GM12891 (cell line): ENCODE data around the gene RGS7.

ENCODE experiments used
- PAX5 ChIP-seq: IDR thresholded peaks from 2 replicates; pipeline ENCODE4 v1.6.1; 2011; ENCODE audit warnings: low read length, moderate library complexity, mild to moderate bottlenecking; ENCODE audit not compliant: insufficient read depth, severe bottlenecking
- POLR2A ChIP-seq: IDR thresholded peaks from 2 replicates; pipeline ENCODE4 v1.6.1; 2011; ENCODE audit warnings: low read depth, low read length, control low read depth
- POLR2AphosphoS5 ChIP-seq: IDR thresholded peaks from 2 replicates; pipeline ENCODE4 v1.6.1; 2011; ENCODE audit warnings: low read depth, low read length, control low read depth
- TAF1 ChIP-seq: IDR thresholded peaks from 2 replicates; pipeline ENCODE4 v1.6.1; 2011; ENCODE audit warnings: low read depth, low read length, control low read depth

GRCh38 chr1:241113557-241113956, 243.4 kb downstream of the RGS7 start:
- TF ChIP-seq POLR2A (no peak), PAX5 (no peak), POLR2AphosphoS5 (no peak), TAF1 (no peak)
